Muscle of leg (tissue), 11 donors: Measurements from ENCODE around the gene TTC23. TPM values are rescaled to one million over a fixed set of nuclear protein-coding genes. Genes with fewer than 3 reads are reported as not detected.

ENCODE experiments used
- DNase-seq: peaks from one replicate; pipeline ENCODE4 v3.0.0; 2013
- H3K27ac ChIP-seq: one replicate; pipeline ENCODE4 v1.5.1; 2013; ENCODE audit warnings: mild to moderate bottlenecking, low read length, control low read depth
- H3K27me3 ChIP-seq: one replicate; pipeline ENCODE4 v1.6.1; 2013; ENCODE audit warnings: low read length; ENCODE audit not compliant: control insufficient read depth, insufficient read depth
- H3K36me3 ChIP-seq: one replicate; pipeline ENCODE4 v1.6.1; 2013; ENCODE audit warnings: low read length; ENCODE audit not compliant: control insufficient read depth, insufficient read depth
- H3K4me1 ChIP-seq: one replicate; pipeline ENCODE4 v1.6.1; 2013; ENCODE audit warnings: low read length; ENCODE audit not compliant: control insufficient read depth, insufficient read depth
- H3K4me3 ChIP-seq: one replicate; pipeline ENCODE4 v1.5.1; 2013; ENCODE audit warnings: low read length, control low read depth
- H3K9me3 ChIP-seq: replicated peaks from 2 replicates; pipeline ENCODE4 v1.6.1; 2013; ENCODE audit warnings: low read depth, low read length; ENCODE audit not compliant: control insufficient read depth
- WGBS: methylation state at CpG from one replicate; pipeline ENCODE4 v1.1.5; 2013; ENCODE audit warnings: missing lambda C conversion rate; ENCODE audit not compliant: insufficient coverage; 5-methylcytosine and 5-hydroxymethylcytosine counted together
- polyA plus RNA-seq, 8 donors: library from polyadenylated mRNA; unstranded; fragments of 120-200 nt; gene quantifications; one replicate each; pipeline versions ENCODE4 v1.2.1 to v1.2.3, GENCODE V29; 2013; ENCODE audit warnings: inconsistent platforms in 1 of 8, low replicate concordance in 1 of 8; ENCODE audit not compliant: insufficient read length in 8 of 8, insufficient read depth in 1 of 8
- total RNA-seq: library from RNA; stranded (reverse); fragments of 120-200 nt; gene quantifications from one replicate; pipeline ENCODE4 v1.2.4, GENCODE V29; 2013

Gene TTC23
- total and polyA plus RNA-seq, 9 donors: 16.3 to 22.3 (median 18.6) TPM

DNA sequence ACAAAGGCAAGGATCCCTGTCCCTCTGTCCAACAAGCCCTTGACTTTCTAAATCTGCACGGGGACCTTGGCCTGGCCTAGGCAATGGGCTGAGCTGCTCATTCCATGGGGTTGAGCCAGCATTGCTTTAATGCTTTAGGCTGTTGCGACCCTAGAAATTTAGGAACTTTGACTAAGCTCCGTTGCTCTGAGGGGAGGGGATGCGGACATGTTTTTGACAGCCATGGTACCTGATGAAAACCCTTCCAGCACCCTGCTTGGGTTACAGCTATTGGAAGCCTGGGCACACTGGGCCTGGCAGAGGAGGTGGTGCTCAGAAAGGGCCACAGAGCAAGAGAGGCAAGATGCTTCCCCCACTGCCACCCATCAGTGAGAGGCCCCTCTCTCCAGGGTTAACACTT lies 107.4 kb downstream of the TTC23 start:
- WGBS: 83% methylated on average over 1 of the region's 4 CpGs
- H3K36me3 ChIP-seq: peaks cover 26% of the 10 kb centered on the region
- H3K9me3 ChIP-seq: no peaks in the 10 kb centered on the region
- no peak for DNase-seq
- no peaks in the 10 kb centered on the region for H3K4me1 ChIP-seq
- no peak overlapping the region for H3K27ac ChIP-seq
- H3K27me3 ChIP-seq: no peaks in the 10 kb centered on the region
- H3K4me3 ChIP-seq: no peak overlapping the region

DNA sequence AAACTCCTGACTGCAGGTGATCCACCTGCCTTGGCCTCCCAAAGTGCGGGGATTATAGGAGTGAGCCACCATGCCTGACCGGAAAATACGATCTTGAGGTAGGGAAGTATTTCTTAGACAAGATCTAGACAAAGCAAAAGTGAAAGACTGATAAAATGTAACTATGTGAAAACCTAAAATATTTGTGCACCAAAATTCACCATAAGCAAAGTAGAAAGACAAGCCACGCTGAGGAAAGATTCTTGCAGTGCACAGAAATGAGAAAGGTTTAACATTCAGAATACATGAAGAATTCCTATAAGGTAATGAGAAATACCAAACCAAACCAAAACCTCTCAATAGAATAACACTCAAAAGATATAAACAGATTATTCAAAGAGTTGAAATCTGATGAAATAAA lies 108.8 kb downstream of the TTC23 start:
- H3K27me3 ChIP-seq: no peaks in the 10 kb centered on the region
- WGBS: no CpG with 5 or more reads among the region's 4 CpGs
- no peaks in the 10 kb centered on the region for H3K9me3 ChIP-seq
- no peak overlapping the region for H3K4me3 ChIP-seq
- no peak for DNase-seq
- H3K4me1 ChIP-seq: no peaks in the 10 kb centered on the region
- peaks cover 27% of the 10 kb centered on the region for H3K36me3 ChIP-seq
- H3K27ac ChIP-seq: no peak overlapping the region

DNA sequence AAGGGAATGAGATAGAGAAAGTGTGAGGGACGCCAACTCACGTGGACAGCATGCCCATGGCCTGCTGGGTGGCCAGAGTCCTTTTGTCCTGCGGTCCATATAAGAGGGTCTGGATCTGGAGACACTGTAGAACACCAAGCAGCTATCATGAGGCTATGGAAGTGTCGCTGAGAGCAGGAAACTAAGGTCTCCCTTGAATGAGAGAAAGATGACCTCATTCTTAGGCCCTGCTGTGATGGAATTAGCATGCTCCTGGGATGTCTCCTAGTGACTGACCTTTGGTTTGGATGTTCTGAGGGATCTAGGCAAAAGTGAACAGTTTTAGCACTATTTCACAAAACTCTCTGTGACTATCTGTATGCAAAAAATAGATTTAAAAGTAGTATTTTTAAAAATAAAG lies 110.1 kb downstream of the TTC23 start:
- 85% methylated on average over 3 of the region's 4 CpGs for WGBS
- no peaks in the 10 kb centered on the region for H3K9me3 ChIP-seq
- peaks cover 27% of the 10 kb centered on the region for H3K36me3 ChIP-seq
- H3K4me3 ChIP-seq: no peak overlapping the region
- no peak overlapping the region for H3K27ac ChIP-seq
- H3K4me1 ChIP-seq: no peaks in the 10 kb centered on the region
- no peak for DNase-seq
- H3K27me3 ChIP-seq: no peaks in the 10 kb centered on the region

DNA sequence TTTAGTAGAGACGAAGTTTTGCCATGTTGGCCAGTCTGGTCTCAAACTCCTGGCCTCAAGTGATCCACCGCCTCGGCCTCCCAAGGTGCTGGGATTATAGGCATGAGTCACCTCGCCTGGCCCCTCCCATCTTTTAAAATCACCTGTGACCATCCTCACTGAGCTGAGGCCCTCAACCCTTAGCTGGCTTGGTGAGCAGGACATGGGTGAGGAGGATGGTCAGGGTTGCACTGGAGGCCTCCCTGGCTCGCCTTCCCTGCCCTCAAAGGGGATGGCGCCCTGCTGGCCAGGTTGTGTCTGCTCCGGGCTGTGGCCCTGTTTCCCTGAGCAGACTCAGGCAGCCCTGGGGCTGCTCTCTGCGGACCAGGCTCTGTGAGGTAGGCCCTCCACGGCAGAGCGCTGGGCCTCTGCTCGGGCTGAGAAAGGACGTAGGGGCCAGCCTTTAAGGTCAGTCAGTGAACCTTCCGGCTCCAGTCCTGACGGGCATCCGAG lies 110.8 kb downstream of the TTC23 start:
- Histone ChIP-seq H3K27ac (no peak overlapping the region), H3K36me3 (peaks cover 27% of the 10 kb centered on the region), H3K9me3 (no peaks in the 10 kb centered on the region), H3K4me1 (no peaks in the 10 kb centered on the region), H3K27me3 (no peaks in the 10 kb centered on the region), H3K4me3 (no peak overlapping the region)
- no peak for DNase-seq
- WGBS: 91% methylated on average over 12 of the region's 15 CpGs

DNA sequence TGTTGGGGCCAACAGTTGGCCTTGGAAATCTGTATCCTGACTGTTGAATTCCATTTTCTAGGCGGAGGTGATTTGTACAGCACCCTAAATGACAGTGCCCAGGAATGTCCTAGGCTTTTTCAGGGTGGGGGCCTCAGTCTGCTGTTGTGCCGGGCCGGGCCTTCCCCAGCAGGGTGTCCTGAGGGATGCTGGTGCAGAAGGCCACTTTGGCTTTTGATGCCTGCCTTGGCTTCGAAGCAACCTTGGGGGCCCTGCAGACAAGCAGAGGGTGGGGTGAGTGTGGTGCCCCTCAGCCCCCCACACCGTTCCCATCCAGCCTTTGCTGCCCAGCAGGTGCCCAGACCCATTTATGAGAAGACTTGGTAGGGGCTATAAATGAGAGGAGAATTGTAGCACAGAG lies 111.5 kb downstream of the TTC23 start:
- Histone ChIP-seq H3K36me3 (peaks cover 27% of the 10 kb centered on the region), H3K9me3 (no peaks in the 10 kb centered on the region), H3K4me3 (no peak overlapping the region), H3K27ac (no peak overlapping the region), H3K4me1 (no peaks in the 10 kb centered on the region), H3K27me3 (no peaks in the 10 kb centered on the region)
- no peak for DNase-seq
- WGBS: 100% methylated on average over 1 of the region's 5 CpGs

DNA sequence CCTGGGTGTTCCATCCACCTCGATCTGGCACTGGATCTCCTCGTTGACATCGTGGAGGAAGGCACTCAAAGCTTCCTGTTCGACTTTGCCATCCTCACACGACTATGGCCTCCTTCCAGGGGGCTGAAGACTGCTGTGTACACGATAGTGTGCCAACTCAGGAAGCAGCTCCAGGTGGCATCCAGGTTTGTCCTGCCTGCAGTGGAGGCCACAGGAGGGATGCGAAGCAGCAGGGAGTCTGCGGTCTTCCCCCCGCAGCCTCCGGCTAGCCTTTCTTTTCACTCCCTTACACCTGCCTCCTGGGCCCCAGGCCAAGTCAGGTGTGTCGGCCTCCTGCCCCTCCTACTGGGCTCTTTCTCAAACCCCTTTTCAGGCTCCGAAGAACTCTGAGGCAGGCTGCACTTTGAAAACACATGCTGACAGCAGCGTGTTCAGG lies 112.3 kb downstream of the TTC23 start:
- H3K4me1 ChIP-seq: no peaks in the 10 kb centered on the region
- H3K4me3 ChIP-seq: no peak overlapping the region
- peaks cover 30% of the 10 kb centered on the region for H3K36me3 ChIP-seq
- no peak for DNase-seq
- no peaks in the 10 kb centered on the region for H3K9me3 ChIP-seq
- 84% methylated on average over 12 of the region's 13 CpGs for WGBS
- H3K27me3 ChIP-seq: no peaks in the 10 kb centered on the region
- H3K27ac ChIP-seq: no peak overlapping the region

DNA sequence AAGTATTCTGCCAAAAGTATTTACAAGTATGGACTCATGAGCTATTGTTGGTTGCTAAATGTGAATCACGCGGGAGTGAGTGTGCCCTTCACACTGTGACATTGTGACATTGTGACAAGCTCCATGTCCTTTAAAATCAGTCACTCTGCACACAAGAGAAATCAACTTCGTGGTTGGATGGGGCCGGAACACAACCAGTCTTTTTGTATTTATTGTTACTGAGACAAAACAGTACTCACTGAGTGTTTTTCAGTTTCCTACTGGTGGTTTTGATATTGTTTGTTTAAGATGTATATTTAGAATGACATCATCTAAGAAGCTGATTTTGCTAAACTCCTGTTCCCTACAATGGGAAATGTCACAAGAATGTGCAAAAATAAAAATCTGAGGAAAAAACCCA lies 114.2 kb downstream of the TTC23 start:
- WGBS: no CpG with 5 or more reads among the region's 4 CpGs
- Histone ChIP-seq H3K9me3 (no peaks in the 10 kb centered on the region), H3K4me1 (no peaks in the 10 kb centered on the region), H3K36me3 (peaks cover 41% of the 10 kb centered on the region), H3K4me3 (no peak overlapping the region), H3K27ac (no peak overlapping the region), H3K27me3 (no peaks in the 10 kb centered on the region)
- DNase-seq: no peak

DNA sequence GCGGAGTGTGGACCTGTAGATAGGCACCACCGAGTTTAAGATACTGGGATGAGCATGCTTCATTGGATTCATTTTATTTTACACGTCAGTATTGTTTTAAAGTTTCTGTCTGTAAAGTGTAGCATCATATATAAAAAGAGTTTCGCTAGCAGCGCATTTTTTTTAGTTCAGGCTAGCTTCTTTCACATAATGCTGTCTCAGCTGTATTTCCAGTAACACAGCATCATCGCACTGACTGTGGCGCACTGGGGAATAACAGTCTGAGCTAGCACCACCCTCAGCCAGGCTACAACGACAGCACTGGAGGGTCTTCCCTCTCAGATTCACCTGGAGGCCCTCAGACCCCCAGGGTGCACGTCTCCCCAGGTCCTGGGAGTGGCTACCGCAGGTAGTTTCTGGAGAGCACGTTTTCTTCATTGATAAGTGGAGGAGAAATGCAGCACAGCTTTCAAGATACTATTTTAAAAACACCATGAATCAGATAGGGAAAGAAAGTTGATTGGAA lies 115.0 kb downstream of the TTC23 start:
- H3K9me3 ChIP-seq: no peaks in the 10 kb centered on the region
- H3K4me3 ChIP-seq: no peak overlapping the region
- no peak overlapping the region for H3K27ac ChIP-seq
- DNase-seq: no peak
- no peaks in the 10 kb centered on the region for H3K4me1 ChIP-seq
- peaks cover 48% of the 10 kb centered on the region for H3K36me3 ChIP-seq
- 56% methylated on average over 5 of the region's 11 CpGs for WGBS
- H3K27me3 ChIP-seq: no peaks in the 10 kb centered on the region

DNA sequence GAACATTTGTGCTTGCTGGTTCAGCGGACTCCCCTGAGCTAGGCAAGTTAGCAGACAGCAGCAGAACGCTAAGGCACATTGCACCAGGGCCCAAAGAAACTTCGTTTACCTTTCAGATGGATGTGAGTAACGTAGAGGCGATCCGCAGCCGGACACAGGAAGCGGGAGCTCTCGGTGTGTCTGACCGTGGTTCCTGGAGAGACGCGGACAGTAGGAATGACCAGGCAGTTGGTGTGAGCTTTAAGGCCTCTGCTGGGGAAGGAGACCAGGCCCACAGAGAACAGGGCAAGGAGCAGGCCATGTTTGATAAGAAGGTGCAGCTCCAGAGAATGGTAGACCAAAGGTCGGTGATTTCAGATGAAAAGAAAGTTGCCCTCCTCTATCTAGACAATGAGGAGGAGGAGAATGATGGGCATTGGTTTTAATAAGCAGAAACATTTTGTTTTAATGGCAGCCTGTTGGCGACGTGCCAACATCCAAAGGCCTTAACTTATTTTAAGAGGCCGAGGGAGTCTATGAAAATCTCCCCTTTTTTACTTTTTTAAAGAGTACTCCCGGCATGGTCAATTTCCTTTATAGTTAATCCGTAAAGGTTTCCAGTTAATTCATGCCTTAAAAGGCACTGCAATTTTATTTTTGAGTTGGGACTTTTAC lies 116.6 kb downstream of the TTC23 start:
- H3K36me3 ChIP-seq: peaks cover 43% of the 10 kb centered on the region
- H3K27me3 ChIP-seq: no peaks in the 10 kb centered on the region
- DNase-seq: no peak
- no peak overlapping the region for H3K27ac ChIP-seq
- H3K9me3 ChIP-seq: no peaks in the 10 kb centered on the region
- WGBS: 92% methylated on average over 12 of the region's 18 CpGs
- H3K4me3 ChIP-seq: no peak overlapping the region
- no peaks in the 10 kb centered on the region for H3K4me1 ChIP-seq

DNA sequence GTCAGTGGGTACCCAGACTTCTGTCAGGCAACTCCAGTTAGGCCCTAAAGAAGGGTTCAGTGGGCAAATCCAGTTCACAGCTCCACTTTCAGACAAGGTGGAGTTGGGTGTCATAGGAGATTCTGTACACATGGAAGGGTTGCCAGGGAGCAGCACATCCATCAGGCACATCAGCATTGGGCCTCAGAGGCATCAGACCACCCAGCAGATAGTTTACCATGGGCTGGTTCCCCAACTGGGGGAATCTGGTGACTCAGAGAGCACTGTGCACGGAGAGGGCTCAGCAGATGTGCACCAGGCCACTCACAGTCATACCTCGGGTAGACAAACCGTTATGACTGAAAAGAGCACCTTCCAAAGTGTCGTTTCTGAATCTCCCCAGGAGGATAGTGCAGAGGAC lies 117.3 kb downstream of the TTC23 start:
- 83% methylated on average over 4 of the region's 4 CpGs for WGBS
- H3K36me3 ChIP-seq: peaks cover 37% of the 10 kb centered on the region
- no peaks in the 10 kb centered on the region for H3K9me3 ChIP-seq
- H3K27ac ChIP-seq: no peak overlapping the region
- no peak overlapping the region for H3K4me3 ChIP-seq
- no peak for DNase-seq
- no peaks in the 10 kb centered on the region for H3K27me3 ChIP-seq
- no peaks in the 10 kb centered on the region for H3K4me1 ChIP-seq
